Right renal pelvis (tissue), 4 donors: ENCODE data around the gene VPS9D1. TPM values are rescaled to one million over a fixed set of nuclear protein-coding genes. Genes with fewer than 3 reads are reported as not detected.
A peak's percentile ranks its signal among the peaks of the same experiment; 100 is the strongest.
"Not testable (repeated sequence)": the region's sequence is repeated elsewhere in the genome, so short reads cannot be mapped to it uniquely, and the experiment has no call there.

ENCODE experiments used
- DNase-seq, 4 donors: peaks; one replicate each; pipeline ENCODE4 v3.0.0-alpha.2; 2013; ENCODE audit warnings: low read depth in 4 of 4, low spot score in 3 of 4, missing footprints in 1 of 4
- polyA plus RNA-seq, 4 donors: library from polyadenylated mRNA; unstranded; fragments of 120-200 nt; gene quantifications; one replicate each; pipeline ENCODE4 v1.2.1, GENCODE V29; 2013; ENCODE audit not compliant: insufficient read length in 4 of 4

VPS9D1 gene
- polyA plus RNA-seq, 4 donors = 10.3 to 15.0 (median 11.9) TPM

- no peak for DNase-seq
Observed at GRCh38 chr16:89695875-89696669, 24.6 kb downstream of the VPS9D1 start.

- no peak for DNase-seq
Observed at GRCh38 chr16:89695086-89695874, 25.4 kb downstream of the VPS9D1 start.

DNA sequence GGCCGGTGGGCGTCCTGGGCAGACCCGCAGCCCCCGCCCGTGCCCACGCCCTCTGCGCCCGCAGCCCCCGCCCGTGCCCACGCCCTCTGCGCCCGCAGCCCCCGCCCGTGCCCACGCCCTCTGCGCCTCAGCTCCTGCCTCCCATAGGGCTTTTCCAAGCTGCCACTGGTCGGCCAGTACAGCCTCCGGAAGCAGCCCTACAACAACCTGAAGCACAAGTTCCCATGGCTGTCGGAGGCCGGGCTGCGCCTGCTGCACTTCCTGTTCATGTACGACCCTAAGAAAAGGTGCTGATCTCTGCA lies 26.0 kb downstream of the VPS9D1 start:
- not testable (repeated sequence) for DNase-seq

DNA sequence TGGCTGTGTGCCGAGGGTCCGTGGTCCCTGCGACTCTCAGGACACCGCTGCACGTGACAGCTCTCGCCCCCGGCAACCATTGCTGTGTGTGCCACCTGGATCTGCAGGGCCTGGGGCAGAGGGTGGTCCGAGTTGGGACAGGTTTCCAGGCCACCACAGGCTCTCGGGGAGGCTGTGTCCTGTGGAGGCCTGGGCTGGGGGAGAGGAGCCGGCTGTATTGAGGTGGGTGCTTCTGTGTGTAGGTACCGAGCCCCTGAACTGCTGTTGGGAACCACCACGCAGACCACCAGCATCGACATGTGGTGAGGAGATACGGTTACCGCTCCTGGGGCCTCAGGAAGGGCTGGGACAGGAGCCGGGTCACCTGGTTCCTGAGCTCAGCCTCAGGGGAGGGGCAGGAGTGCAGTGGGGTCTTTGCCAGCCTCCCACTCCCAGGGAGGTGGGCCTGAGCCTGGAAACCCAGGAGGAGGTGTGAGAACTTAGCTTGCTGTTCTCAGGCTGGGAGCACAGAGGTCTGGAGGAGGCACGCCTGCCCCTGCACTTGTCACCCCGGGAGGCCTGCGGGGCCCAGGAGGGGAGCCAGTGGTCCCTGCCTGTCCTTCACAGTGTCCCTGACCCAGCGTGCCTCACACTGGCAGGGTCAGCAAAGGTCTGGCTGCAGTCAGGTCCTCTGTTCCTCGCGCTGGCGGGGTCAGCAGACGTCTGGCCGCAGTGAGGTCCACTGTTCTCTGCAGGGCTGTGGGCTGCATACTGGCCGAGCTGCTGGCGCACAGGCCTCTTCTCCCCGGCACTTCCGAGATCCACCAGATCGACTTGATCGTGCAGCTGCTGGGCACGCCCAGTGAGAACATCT lies 26.5 kb downstream of the VPS9D1 start:
- DNase-seq = no peak

DNA sequence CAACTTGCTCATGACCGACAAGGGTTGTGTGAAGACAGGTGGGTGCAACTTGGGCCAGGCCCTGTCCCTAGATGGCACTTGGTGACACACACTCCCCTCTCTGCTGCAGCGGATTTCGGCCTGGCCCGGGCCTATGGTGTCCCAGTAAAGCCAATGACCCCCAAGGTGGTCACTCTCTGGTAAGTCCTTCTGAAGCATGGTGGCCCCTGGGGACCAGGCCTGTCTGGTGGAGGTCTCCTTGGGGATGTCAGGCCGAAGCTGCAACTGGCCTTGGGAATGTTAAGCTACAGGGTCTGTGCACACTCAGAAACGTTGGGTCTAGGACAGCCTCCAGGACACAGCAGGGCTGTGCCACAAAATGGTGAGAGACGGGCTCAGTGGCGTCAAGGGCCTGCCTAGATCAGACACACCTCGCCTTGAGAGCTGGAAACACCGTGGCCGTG lies 27.4 kb downstream of the VPS9D1 start:
- DNase-seq = no peak

- no peak for DNase-seq
Observed at GRCh38 chr16:89691986-89692569, 28.6 kb downstream of the VPS9D1 start.

- DNase-seq = no peak
Observed at GRCh38 chr16:89691231-89691985, 29.3 kb downstream of the VPS9D1 start.

GRCh38 chr16:89690392-89690901 lies 30.3 kb downstream of the VPS9D1 start:
- no peak for DNase-seq

- not testable (repeated sequence) for DNase-seq
Observed at GRCh38 chr16:89689621-89690020, 31.1 kb downstream of the VPS9D1 start.

GRCh38 chr16:89689142-89689541 lies 31.6 kb downstream of the VPS9D1 start:
- DNase-seq = no peak

- no peak for DNase-seq
Observed at GRCh38 chr16:89688395-89688794, 32.3 kb downstream of the VPS9D1 start.

GRCh38 chr16:89687092-89687940 lies 33.4 kb downstream of the VPS9D1 start:
- DNase-seq = peak in 1 of 4 donors; percentile 49

DNA sequence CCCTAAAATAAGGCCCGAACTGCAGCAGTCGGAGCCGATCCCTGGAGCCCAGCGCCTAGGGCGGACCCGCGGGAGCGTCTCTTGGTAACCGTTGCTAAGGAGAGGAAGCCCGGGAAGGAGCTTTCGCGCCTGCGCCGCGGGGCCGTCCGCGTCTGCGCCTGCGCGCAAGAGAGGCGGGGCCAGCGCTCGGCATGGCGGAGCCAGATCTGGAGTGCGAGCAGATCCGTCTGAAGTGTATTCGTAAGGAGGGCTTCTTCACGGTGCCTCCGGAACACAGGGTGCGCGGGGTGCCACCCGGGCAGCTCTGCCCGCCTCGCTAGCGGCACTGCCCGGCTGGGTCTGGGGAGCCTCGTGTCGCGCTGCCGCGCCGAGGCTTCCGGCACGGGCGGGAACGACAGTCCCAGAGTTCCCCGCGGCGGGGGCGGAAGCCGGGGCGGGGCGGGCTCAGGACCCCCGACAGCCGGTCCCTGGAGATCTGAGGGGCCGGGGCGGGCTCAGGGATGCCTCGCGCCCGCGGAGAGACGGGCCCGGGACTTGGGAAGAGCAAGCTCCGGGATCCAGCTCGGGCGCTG lies 34.1 kb downstream of the VPS9D1 start, which contains the start of gene CDK10:
CDK10 (plus strand) TSS at position 170 of the 572 bp plus-strand sequence; CDS start at position 192, 22 bp downstream.
- peak; percentile 79 to 96 (median 86) for DNase-seq

DNA sequence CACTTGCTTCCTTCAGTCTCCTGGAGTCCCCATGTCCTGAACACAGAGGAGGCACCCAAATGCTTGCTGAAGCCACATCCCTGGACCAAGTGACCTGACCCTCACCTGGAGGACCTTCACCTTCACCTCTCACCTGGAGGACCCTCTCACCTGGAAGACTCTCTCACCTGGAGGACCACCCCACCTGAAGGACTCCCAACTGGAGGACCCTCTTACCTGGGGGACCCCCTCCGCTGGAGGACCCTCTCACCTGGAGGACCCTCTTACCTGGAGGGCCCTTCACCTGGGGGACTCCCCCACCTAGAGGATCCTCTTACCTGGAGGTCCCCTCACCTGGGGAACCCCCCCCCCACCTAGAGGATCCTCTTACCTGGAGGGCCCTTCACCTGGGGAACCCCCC lies 34.8 kb downstream of the VPS9D1 start:
- no peak for DNase-seq

- no peak for DNase-seq
Observed at GRCh38 chr16:89678258-89678657, 42.4 kb downstream of the VPS9D1 start.

DNA sequence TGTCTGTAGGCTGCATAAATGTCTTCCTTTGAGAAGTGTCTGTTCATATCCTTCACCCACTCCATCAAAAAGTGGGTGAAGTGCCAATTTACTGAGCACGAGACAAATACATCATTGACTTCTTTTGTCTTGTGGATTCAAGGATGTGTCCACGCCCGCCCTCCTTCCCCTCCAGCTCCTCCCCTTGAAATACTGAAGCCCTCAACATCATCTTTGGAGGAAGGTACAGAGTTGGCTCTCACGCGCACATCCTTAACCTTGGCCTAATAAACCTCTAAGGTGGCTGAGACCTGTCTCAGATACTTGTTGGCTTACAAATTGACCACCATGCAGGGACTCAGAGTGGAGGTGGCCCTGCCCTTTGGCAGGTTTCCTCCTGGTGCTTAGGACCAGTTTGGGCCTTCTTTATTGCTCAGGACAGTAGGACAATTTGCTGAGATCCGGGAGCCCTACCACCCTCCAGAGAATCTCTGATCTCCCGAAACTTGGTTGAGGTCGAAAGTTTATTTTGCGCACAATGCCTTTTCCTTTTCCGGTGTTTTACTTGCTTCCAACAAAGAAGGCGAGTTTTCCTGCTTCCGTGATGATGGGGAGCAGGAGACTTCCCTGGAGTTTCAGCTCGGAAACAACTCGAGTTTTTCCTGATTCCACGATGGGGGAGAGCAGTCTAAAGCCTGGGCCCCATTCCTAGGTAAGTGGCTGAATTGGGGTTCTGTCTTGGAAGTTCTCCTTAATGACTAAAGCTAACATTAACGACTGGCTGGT lies 48.3 kb downstream of the VPS9D1 start:
- DNase-seq = no peak

- DNase-seq = not testable (repeated sequence)
Observed at GRCh38 chr16:89671565-89671964, 49.1 kb downstream of the VPS9D1 start.
